NT2/D1 (cell line): ENCODE results near the gene RAB19.

Experiments
- SUZ12 ChIP-seq: IDR thresholded peaks from 2 replicates; pipeline ENCODE4 v1.6.1; 2011; ENCODE audit not compliant: insufficient read length, insufficient read depth; ENCODE audit errors: extremely low read depth
- YY1 ChIP-seq: IDR thresholded peaks from 2 replicates; pipeline ENCODE4 v1.6.1; 2011; ENCODE audit not compliant: insufficient read length, insufficient read depth
- ZNF274 ChIP-seq: IDR thresholded peaks from 2 replicates; pipeline ENCODE4 v1.6.1; 2011; ENCODE audit warnings: mild to moderate bottlenecking, low read depth, low read length

- TF ChIP-seq ZNF274 (no peak), YY1 (no peak), SUZ12 (no peak)
Observed at GRCh38 chr7:140397784-140398750, 5.8 kb upstream of the RAB19 start, which contains the start of gene SLC37A3.
